GM23338 (cell line): ENCODE data around the gene PAQR6. TPM values are rescaled to one million over a fixed set of nuclear protein-coding genes. Genes with fewer than 3 reads are reported as not detected.

Source experiments
- ATAC-seq: fragments of 200-7000 bp; cut with Tn5 transposase; 3 replicates; pipeline ENCODE4 v1.9.1; 2020
- DNase-seq: peaks from one replicate; pipeline ENCODE4 v3.0.0-alpha.2; 2015; ENCODE audit warnings: low spot score
- H2AFZ ChIP-seq: fragments of 200-600 bp; sonication (generic); 2 replicates; pipeline ENCODE4 v1.8.0; 2016; ENCODE audit warnings: antibody characterized with exemption, mild to moderate bottlenecking, moderate library complexity
- H3F3A ChIP-seq: fragments of 200-600 bp; sonication (generic); replicated peaks from 2 replicates; pipeline ENCODE4 v1.8.0; 2017; ENCODE audit warnings: antibody characterized with exemption, mixed run types, low read depth
- H3K27ac ChIP-seq: fragments of 200-600 bp; sonication (generic); 2 replicates; pipeline ENCODE4 v1.6.1; 2016; ENCODE audit warnings: low read depth
- H3K27me3 ChIP-seq: fragments of 200-600 bp; sonication (generic); 2 replicates; pipeline ENCODE4 v1.8.0; 2016; ENCODE audit warnings: mild to moderate bottlenecking, mixed run types, moderate library complexity; ENCODE audit not compliant: insufficient read depth
- H3K36me3 ChIP-seq: fragments of 200-600 bp; sonication (generic); 2 replicates; pipeline ENCODE4 v1.8.0; 2016; ENCODE audit warnings: mild to moderate bottlenecking; ENCODE audit not compliant: insufficient read depth
- H3K4me1 ChIP-seq: fragments of 200-600 bp; sonication (generic); 2 replicates; pipeline ENCODE4 v1.8.0; 2016; ENCODE audit warnings: mild to moderate bottlenecking, moderate library complexity; ENCODE audit not compliant: insufficient read depth
- H3K4me2 ChIP-seq: fragments of 200-600 bp; sonication (generic); 2 replicates; pipeline ENCODE4 v1.7.1; 2017; ENCODE audit warnings: mixed run types
- H3K4me3 ChIP-seq: fragments of 200-600 bp; sonication (generic); 2 replicates; pipeline ENCODE4 v1.6.1; 2016; ENCODE audit warnings: mixed run types
- H3K79me2 ChIP-seq: fragments of 200-600 bp; sonication (generic); replicated peaks from 2 replicates; pipeline ENCODE4 v1.8.0; 2017; ENCODE audit warnings: mild to moderate bottlenecking; ENCODE audit not compliant: insufficient read depth
- H3K9me2 ChIP-seq: fragments of 200-600 bp; sonication (generic); 2 replicates; pipeline ENCODE4 v1.8.0; 2017; ENCODE audit not compliant: insufficient read depth
- H4K20me1 ChIP-seq: fragments of 200-600 bp; sonication (generic); replicated peaks from 2 replicates; pipeline ENCODE4 v1.8.0; 2017; ENCODE audit warnings: mild to moderate bottlenecking; ENCODE audit not compliant: insufficient read depth
- H3K27ac Mint-ChIP-seq: 2 replicates; pipeline ENCODE4 v1.8.0; 2020; ENCODE audit warnings: inconsistent platforms, mild to moderate bottlenecking, moderate library complexity, mixed read lengths
- H3K27me3 Mint-ChIP-seq: 3 replicates; pipeline ENCODE4 v1.8.0; 2022; ENCODE audit warnings: low read depth, mild to moderate bottlenecking, moderate library complexity, mixed read lengths, inconsistent platforms; ENCODE audit not compliant: insufficient read depth, poor library complexity
- H3K36me3 Mint-ChIP-seq: 3 replicates; pipeline ENCODE4 v1.8.0; 2021; ENCODE audit warnings: low read depth, mild to moderate bottlenecking, inconsistent platforms, moderate library complexity, mixed read lengths
- H3K4me1 Mint-ChIP-seq: 3 replicates; pipeline ENCODE4 v1.8.0; 2020; ENCODE audit warnings: mild to moderate bottlenecking, inconsistent platforms, mixed read lengths
- H3K4me3 Mint-ChIP-seq: 3 replicates; pipeline ENCODE4 v1.8.0; 2021; ENCODE audit warnings: moderate library complexity, mild to moderate bottlenecking, inconsistent platforms, mixed read lengths
- H3K9me3 Mint-ChIP-seq: 3 replicates; pipeline ENCODE4 v1.8.0; 2020; ENCODE audit warnings: moderate library complexity, mild to moderate bottlenecking, inconsistent platforms, mixed read lengths
- CTCF ChIP-seq, 2 experiments: fragments of 200-600 bp in 1 of 2; sonication (generic) in 1 of 2; conservative IDR thresholded peaks; 2 replicates each; pipeline versions ENCODE4 v1.5.1 to v1.6.1; 2016 to 2017; ENCODE audit warnings: antibody characterized with exemption in 2 of 2, low read depth in 2 of 2, mild to moderate bottlenecking in 2 of 2, moderate library complexity in 1 of 2
- ETS1 ChIP-seq: IDR thresholded peaks from 2 replicates; pipeline ENCODE4 v1.6.1; 2016; ENCODE audit warnings: antibody characterized with exemption
- EZH2 ChIP-seq: fragments of 200-600 bp; sonication (generic); IDR thresholded peaks from one replicate; pipeline ENCODE4 v1.8.0; 2017; ENCODE audit warnings: antibody characterized with exemption, mild to moderate bottlenecking, low read depth; ENCODE audit not compliant: unreplicated experiment
- JUNB ChIP-seq: IDR thresholded peaks from one replicate; pipeline ENCODE4 v1.6.1; 2016; ENCODE audit warnings: antibody characterized with exemption; ENCODE audit not compliant: unreplicated experiment
- NANOG ChIP-seq: IDR thresholded peaks from 2 replicates; pipeline ENCODE4 v1.6.1; 2016; ENCODE audit warnings: antibody characterized with exemption, borderline replicate concordance
- POLR2AphosphoS5 ChIP-seq: IDR thresholded peaks from 2 replicates; pipeline ENCODE4 v1.6.1; 2016; ENCODE audit warnings: antibody characterized with exemption, low read depth
- REST ChIP-seq: IDR thresholded peaks from one replicate; pipeline ENCODE4 v1.6.1; 2018; ENCODE audit warnings: antibody characterized with exemption; ENCODE audit not compliant: unreplicated experiment
- STAT1 ChIP-seq: IDR thresholded peaks from one replicate; pipeline ENCODE4 v1.6.1; 2016; ENCODE audit warnings: antibody characterized with exemption; ENCODE audit not compliant: unreplicated experiment
- ZNF114 ChIP-seq: fragments of 250-450 bp; sonication (Bioruptor Pico); IDR thresholded peaks from 2 replicates; pipeline ENCODE4 v1.5.0; 2020; ENCODE audit warnings: mild to moderate bottlenecking, moderate library complexity
- ZNF331 ChIP-seq: fragments of 250-450 bp; sonication (Bioruptor Pico); IDR thresholded peaks from 2 replicates; pipeline ENCODE4 v1.5.0; 2020; ENCODE audit warnings: low read depth, mild to moderate bottlenecking, moderate library complexity
- polyA plus RNA-seq: library from polyadenylated mRNA; unstranded; fragments of >200 nt; fragmentation: Nextera tagmentation; extraction: Ambion mirVana; gene quantifications from 2 replicates; pipeline ENCODE4 v1.2.1, GENCODE V29; 2016
- total RNA-seq: library from RNA; depleted of rRNA; stranded (reverse); fragments of >200 nt; shearing (Covaris generic); gene quantifications from 2 replicates; pipeline ENCODE4 v1.2.3, GENCODE V29; 2014

PAQR6 gene
- total and polyA plus RNA-seq, 2 experiments from 2014 or later: 2.4 to 4.2 TPM

GRCh38 chr1:156276532-156276931, 28.7 kb upstream of the PAQR6 start:
- Mint-ChIP-seq H3K27ac (no peak overlapping the region), H3K4me1 (peaks cover 7% of the 10 kb centered on the region), H3K9me3 (no peaks in the 10 kb centered on the region), H3K4me3 (no peak overlapping the region), H3K36me3 (peaks cover 74% of the 10 kb centered on the region), H3K27me3 (peaks cover 9% of the 10 kb centered on the region)
- no peak overlapping the region for H3K4me2 ChIP-seq
- peaks cover 37% of the 10 kb centered on the region for H3K79me2 ChIP-seq
- peaks cover 47% of the 10 kb centered on the region; the same call in 1 of the 2 replicates for H3F3A ChIP-seq
- no peaks in the 10 kb centered on the region for H3K9me2 ChIP-seq
- H3K27ac ChIP-seq: no peak overlapping the region
- H3K4me3 ChIP-seq: no peak overlapping the region
- peaks cover 55% of the 10 kb centered on the region for H4K20me1 ChIP-seq
- DNase-seq (no peak), ATAC-seq (no peak)
- no peak overlapping the region for H2AFZ ChIP-seq
- no peak for TF ChIP-seq REST
- TF ChIP-seq POLR2AphosphoS5: no peak
- TF ChIP-seq STAT1: no peak
- no peak for TF ChIP-seq ETS1
- no peak for TF ChIP-seq NANOG
- no peak for TF ChIP-seq EZH2
- no peak for TF ChIP-seq ZNF114 (CRISPR knock-in tag)
- no peaks in the 10 kb centered on the region for H3K27me3 ChIP-seq
- peaks cover 75% of the 10 kb centered on the region for H3K36me3 ChIP-seq
- H3K4me1 ChIP-seq: peaks cover 5% of the 10 kb centered on the region

GRCh38 chr1:156270314-156270713, 22.5 kb upstream of the PAQR6 start:
- Mint-ChIP-seq H3K9me3 (no peaks in the 10 kb centered on the region), H3K4me1 (no peaks in the 10 kb centered on the region), H3K36me3 (peaks cover 85% of the 10 kb centered on the region), H3K27me3 (peaks cover 5% of the 10 kb centered on the region), H3K27ac (no peak overlapping the region), H3K4me3 (no peak overlapping the region)
- Histone ChIP-seq H2AFZ (no peak overlapping the region), H3K79me2 (no peaks in the 10 kb centered on the region), H3F3A (peaks cover 36% of the 10 kb centered on the region; the same call in 1 of the 2 replicates), H3K4me3 (no peak overlapping the region), H3K27me3 (no peaks in the 10 kb centered on the region), H3K4me1 (no peaks in the 10 kb centered on the region), H3K9me2 (no peaks in the 10 kb centered on the region), H3K4me2 (no peak overlapping the region), H3K36me3 (peaks cover 81% of the 10 kb centered on the region), H3K27ac (0 out of 2 replicates have a peak overlapping the region, but pooled peaks have one; percentile 50), H4K20me1 (peaks cover 19% of the 10 kb centered on the region)
- ATAC-seq: no peak
- DNase-seq: no peak
- TF ChIP-seq POLR2AphosphoS5: no peak
- TF ChIP-seq CTCF (conservative IDR thresholded peaks at IDR 0.05; ENCODE audit: low read depth in 2 of 2): no peak
- TF ChIP-seq REST: no peak
- no peak for TF ChIP-seq NANOG
- no peak for TF ChIP-seq ZNF331 (CRISPR knock-in tag)
- no peak for TF ChIP-seq ETS1
- no peak for TF ChIP-seq JUNB
